Stimulated activated CD4-positive, alpha-beta T cell treated with anti-CD3 and anti-CD28 coated beads, Interleukin-1b, Interleukin-23, amount 100 ng/mL, for 4 hours (primary cell): ENCODE measurements around the gene BTBD9.

ENCODE experiments used
- DNase-seq, 2 donors: peaks; one replicate each; pipeline ENCODE4 v3.0.0-alpha.2; 2020; ENCODE audit warnings: low read depth in 2 of 2

Gene BTBD9

DNA sequence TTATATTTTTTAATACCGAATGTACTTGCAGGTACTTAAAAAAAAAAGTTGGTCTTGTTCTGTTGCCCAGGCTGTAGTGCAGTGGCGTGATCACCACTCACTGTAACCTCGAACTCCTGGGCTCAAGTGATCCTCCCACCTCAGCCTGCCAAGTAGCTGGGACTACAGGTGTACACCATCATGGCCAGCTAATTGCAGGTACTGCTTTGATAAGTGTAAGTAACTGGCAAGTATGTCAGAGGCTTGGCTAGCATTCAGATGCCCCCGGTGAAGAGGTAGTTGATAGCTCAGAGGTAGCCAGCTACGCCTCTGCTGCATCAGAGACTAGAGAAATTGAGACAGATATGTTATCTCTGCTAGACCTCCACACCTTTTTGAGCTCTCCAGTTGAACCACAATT, 40.5 kb downstream of the BTBD9 start:
- no peak for DNase-seq

DNA sequence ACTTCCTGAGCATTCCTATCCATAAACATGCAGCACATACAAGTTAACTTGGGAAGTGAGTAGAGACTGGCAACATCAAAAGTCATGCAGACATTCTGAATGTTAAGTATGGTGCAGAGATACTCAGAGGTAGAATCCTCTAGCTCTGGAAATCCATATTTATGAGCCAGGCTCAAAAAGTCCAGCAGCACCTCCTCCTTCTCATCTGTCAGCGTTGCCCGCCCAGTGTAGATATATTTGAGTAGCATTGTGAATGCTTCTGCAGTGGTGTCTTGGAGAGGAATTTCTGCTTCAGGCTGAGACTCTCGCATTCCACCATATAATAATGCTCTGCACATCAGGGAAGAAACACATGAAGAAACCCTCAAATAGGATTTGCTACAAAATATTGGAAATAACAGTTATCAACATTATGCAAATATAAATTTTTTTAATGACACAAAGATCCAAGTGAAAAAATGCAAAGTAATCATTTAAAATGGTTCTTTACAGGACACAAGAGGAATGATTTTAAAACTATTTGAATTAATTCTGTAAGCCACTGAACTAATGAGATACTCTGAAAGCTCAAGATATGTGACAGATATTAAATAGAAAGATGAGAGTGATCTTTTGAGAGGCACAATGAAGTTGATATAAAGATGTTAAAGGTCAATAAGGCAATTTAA, 45.6 kb downstream of the BTBD9 start:
- DNase-seq, result no peak

- DNase-seq, result no peak
Measured at GRCh38 chr6:38593409-38593808, 46.3 kb downstream of the BTBD9 start.

DNA sequence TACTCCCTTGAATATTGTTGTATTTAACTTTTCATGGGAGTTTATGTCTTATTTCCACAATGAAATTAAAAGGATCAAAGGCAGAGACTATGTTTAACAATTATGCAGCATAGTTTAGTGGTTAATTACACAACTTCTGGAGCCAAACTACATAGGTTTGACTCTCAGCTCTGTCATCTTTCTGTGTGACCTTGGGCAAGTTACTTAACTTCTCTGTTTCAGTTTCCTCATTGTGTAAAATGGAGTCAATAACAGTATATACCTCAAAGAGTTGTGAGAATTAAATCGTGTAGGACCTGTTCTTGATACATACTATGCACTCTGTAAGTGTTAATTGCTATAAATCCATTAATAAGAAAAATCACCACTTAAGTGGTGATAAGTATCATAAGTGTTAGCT, 48.3 kb downstream of the BTBD9 start:
- no peak for DNase-seq

- no peak for DNase-seq
Measured at GRCh38 chr6:38589367-38589720, 50.4 kb downstream of the BTBD9 start.

- DNase-seq, result no peak
Measured at GRCh38 chr6:38588631-38589366, 50.9 kb downstream of the BTBD9 start.

GRCh38 chr6:38587766-38588362, 51.9 kb downstream of the BTBD9 start:
- no peak for DNase-seq

GRCh38 chr6:38586992-38587391, 52.7 kb downstream of the BTBD9 start:
- no peak for DNase-seq

DNA sequence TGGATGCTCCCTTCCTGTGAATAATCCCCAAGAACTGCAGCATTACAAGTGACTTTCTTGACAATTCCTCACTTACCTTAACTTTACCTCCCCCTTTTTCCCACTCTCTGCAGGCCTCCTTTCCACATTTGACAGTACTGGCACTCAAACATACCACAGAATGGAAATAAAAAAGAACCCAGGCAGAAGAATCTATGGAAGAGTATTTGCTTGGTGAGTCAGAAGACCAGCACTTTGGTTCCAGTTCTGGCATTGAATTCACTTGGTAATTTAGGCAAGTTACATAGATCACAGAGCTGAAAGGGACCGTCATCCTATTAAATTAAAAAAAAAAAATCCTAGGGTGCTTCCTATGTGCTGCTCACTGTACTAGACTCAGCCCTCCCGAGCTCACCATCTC, 55.0 kb downstream of the BTBD9 start:
- no peak for DNase-seq

DNA sequence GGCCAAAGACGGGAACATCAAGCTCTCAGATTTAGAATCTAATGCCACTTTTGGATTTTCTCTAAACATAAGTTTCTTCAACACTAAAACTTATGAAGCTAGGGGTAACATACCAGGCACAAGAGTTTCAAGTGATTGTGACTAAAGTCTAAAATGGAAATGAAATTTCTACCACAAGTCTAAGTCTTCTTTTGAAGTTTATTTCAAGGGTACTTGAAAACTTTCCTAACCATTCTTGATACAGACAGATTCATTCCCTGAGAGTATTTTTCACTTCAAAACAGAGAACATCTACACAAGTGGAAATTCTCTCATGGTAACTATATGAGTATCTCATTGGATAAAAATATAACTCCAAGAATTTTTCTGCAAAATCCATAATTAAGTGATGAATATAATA, 56.2 kb downstream of the BTBD9 start:
- no peak for DNase-seq

- no peak for DNase-seq
Measured at GRCh38 chr6:38580030-38580429, 59.7 kb downstream of the BTBD9 start.

DNA sequence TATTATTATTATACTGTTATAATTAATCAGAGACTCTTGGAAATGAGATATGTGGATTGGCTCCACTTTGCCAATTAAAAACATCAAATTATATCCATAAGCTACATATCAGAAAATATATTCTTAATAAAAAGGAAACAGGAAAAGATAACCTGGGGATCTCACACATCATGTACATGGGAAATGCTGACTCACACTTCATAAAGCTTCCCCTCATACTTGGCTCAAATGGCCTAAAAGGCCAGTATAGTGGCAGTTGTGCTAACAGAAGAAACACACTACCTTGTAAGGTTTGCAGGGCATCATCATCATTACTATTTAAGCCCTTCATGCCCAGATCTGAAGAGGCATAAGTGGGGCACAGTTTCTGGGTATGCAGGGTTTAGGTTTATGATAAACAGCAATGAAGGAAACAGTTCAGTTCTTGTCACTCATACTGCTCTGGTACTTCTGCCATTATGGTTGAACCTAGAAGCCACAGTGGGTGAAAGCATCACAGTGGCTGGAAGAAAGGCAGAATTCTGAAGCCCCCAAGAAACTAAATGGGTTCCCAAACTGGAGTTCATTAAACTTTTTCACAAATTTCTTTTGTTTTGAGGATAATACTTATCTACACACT, 60.6 kb downstream of the BTBD9 start:
- no peak for DNase-seq

GRCh38 chr6:38578075-38578474, 61.7 kb downstream of the BTBD9 start:
- DNase-seq, result no peak

DNA sequence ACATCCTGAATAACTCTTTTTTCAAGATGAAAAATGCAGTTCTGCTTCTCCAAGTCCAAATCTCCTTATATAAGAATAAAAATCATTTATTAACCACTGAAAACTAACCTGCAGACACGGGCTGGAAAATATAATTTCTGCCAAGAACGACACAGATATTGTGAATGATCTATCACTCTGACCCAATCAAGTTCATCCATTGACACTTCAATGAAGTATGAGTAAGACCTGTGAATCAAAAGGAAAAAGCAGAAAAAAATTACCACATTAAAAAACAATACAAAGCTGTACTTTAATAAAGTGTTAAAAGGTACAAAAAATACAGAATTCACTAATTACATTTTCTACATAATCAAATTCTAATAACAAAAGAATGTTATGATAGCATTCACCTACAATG, 62.2 kb downstream of the BTBD9 start:
- DNase-seq, result no peak

DNA sequence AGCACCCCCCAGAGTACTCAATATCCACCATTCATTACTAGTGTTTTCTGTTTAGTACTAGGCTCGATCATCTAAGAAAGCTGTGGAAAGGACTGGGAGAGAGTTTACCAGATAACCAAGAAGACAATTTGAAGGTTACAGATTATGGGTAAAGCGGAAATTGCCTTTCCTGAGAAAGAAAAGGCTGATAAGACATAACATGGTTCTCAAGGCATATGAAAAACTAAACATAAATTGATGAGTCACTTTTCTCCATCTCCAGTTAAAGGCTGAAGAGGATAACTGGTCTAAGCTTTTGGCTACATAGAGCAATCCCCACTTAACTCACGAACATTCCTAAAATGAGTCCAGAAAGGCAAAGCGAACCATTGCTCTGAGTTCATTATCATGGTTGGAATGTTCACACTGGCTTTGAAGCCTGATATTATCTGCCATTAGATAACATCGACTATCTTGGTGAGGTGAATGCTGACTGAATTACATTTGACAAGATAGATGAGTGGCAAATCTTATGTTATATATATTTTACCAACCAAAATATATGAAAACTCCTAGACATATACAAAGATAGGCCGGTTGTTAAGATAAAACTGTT, 65.8 kb downstream of the BTBD9 start:
- DNase-seq, result no peak

DNA sequence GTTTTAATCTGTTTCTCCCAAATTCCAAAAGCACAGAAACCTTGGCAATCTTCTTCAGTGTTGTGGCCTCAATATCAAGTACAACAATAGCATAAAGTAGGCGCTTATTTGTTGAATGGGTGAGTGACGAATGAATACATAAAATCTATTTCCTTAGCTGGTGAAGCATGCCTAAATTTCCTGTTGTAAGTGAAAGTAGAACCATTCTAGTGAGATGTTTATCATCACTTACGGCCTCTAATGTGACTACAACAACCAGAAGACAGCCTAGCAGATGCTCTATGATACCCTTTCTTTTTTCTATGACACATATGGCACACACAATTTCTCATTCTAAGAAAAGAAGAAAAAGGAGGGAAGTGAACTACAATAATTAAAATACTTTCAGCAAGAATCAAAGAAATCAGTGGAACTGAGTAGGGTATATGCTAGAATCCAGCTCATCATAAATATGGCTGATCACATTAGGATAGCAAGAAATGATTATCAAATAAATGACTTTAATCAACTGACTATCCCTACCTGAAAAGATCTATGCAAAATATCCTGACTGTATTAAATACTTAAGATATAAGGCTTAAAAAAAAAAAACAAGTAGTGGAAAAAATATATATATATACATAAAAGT, 67.4 kb downstream of the BTBD9 start:
- no peak for DNase-seq

- DNase-seq, result no peak
Measured at GRCh38 chr6:38571721-38572120, 68.0 kb downstream of the BTBD9 start.

DNA sequence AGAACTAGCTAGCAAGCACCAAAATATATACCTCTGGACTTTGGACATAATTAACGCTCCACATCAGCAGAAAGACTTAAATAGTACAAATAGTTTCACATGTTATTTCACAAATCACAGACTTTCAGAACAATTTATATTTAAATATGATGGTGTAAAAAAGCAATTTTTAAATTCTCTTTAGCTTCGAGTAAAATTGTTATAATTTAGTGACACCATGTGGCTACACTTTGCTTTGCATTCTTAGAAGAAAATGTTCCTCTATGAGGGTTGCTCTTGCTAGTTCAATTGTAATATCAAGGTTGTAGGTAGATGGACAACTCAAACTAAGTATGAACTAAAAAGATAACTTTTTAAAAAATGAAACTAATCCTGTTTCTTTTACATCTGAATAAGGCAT, 69.0 kb downstream of the BTBD9 start:
- DNase-seq, result no peak

GRCh38 chr6:38567436-38567835, 72.3 kb downstream of the BTBD9 start:
- no peak for DNase-seq

DNA sequence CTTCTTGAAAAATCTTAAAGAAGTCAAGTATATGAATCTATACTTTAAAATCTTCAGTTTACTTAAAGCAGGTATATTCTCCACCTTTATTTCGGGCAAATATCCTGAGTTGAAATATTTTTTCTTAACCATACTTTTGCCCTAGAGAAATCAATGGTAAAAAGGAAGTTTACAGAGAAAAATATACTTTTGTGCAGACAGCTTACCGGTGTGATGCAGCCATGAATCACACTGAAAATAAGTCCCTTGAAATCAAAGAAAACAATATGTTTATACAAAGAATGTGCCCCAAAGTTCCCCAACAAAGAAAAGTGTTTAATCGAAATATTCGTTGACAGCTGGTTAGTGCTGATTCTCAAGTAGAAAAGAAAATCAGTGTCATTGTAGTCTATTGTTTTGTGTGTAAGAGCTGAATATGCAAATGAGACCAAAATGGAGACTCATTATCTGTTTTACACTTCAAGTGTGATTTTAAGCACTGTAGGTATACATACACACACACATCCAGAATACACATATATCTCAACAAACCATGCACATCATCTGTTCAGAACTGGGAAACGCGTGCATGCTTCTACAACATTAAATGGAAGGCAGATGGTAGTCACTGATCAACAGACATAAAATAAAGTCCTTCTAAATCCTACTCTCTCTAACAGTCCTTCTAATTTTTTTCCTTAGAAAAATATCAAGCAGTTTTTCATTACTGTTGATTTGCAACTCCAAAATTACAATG, 73.3 kb downstream of the BTBD9 start:
- DNase-seq, result no peak

DNA sequence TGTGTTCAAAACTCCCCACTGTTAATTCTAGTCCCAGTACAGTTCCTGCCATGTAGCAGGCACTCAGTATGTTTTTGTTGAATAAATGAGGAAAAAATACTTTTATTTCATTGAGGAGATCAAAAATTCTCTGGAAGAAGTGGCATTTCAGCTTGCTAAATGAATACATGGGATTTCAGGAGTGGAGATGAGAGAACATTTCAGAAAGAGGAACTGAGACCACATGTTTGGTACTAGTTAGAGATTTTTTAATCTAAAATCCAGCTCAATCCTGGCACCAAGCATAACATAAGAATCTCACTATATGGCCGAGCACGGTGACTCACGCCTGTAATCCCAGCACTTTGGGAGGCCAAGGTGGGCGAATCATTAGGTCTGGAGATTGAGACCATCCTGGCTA, 75.4 kb downstream of the BTBD9 start:
- DNase-seq, result no peak
